ENCODE data around the gene EIF3B. TPM values are rescaled to one million over a fixed set of nuclear protein-coding genes. Genes with fewer than 3 reads are reported as not detected.

EIF3B gene
- total and polyA plus RNA-seq, 9 of the 15 experiments (the other 6 are each of a cell fraction or from before 2014, with no cell fraction given): 25.9 to 494 (median 357) TPM

DNA sequence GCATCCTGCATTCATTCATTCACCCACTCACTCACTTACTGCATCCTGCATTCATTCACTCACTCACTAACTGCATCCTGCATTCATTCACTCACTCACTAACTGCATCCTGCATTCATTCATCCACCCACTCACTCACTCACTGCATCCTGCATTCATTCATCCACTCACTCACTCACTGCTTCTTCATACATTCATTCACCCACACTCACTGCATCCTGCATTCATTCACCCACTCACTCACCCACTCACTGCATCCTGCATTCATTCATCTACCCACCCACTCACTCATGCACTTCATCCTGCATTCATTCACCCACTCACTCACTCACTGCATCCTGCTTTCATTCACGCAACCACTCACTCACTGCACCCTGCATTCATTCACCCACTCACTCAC lies 38.8 kb upstream of the EIF3B start:
- FAIRE-seq: no peak
- ChIA-PET CTCF (ENCODE audit: low intra/inter-chr PET ratio) (no interaction called here), POLR2A (no interaction called here)
- Histone ChIP-seq H3K9me1 (ENCODE audit: control insufficient read depth, insufficient read depth, low read length) (peaks cover 2% of the 10 kb centered on the region), H3K9ac (ENCODE audit: insufficient read depth in 1 of 2, low read depth in 2 of 2, low read length in 2 of 2) (no peak overlapping the region), H3K4me3 (no peak overlapping the region), H3K79me2 (ENCODE audit: control insufficient read depth, insufficient read depth, low read length) (peaks cover 30% of the 10 kb centered on the region), H3K4me2 (ENCODE audit: insufficient read depth, low read length) (no peak overlapping the region), H3K27me3 (ENCODE audit: control insufficient read depth in 2 of 2, insufficient read depth in 2 of 2, low read length in 2 of 2) (no peaks in the 10 kb centered on the region), H3K4me1 (replicated peaks in 1 of 2; ENCODE audit: control insufficient read depth in 2 of 2, insufficient read depth in 2 of 2, low read length in 2 of 2) (peaks cover 5 to 33% of the 10 kb centered on the region in 2 experiments; a peak in 3 of 5 replicates), H3K27ac (ENCODE audit: extremely low read depth, low read depth, low read length) (no peak overlapping the region), H4K20me1 (replicated peaks; ENCODE audit: control insufficient read depth, insufficient read depth, low read length) (no peaks in the 10 kb centered on the region), H2AFZ (ENCODE audit: low read depth, low read length) (no peak overlapping the region), H3K9me3 (replicated peaks; ENCODE audit: control insufficient read depth, insufficient read depth, low read depth, low read length) (no peaks in the 10 kb centered on the region), H3K36me3 (ENCODE audit: control insufficient read depth, insufficient read depth, low read length) (peaks cover 3% of the 10 kb centered on the region; the same call in 1 of the 3 replicates)
- no peak for ATAC-seq
- no peak for DNase-seq (ENCODE audit: extremely low read depth in 1 of 4, low spot score in 3 of 4)
- intact Hi-C loops (cut with micrococcal nuclease) (no loop called here), in situ Hi-C loops (cut with MboI) (no loop called here)
- BruUV-seq (replicated peaks): no TSS peak
- no peak for TF ChIP-seq SRF (CRISPR knock-in tag; IDR thresholded peaks at IDR 0.05)
- TF ChIP-seq ZNF24 (IDR thresholded peaks at IDR 0.05): peak; percentile 70
- WGBS (ENCODE audit: insufficient coverage, low coverage, missing lambda C conversion rate): 27% methylated on average over 1 of the region's 1 CpG

DNA sequence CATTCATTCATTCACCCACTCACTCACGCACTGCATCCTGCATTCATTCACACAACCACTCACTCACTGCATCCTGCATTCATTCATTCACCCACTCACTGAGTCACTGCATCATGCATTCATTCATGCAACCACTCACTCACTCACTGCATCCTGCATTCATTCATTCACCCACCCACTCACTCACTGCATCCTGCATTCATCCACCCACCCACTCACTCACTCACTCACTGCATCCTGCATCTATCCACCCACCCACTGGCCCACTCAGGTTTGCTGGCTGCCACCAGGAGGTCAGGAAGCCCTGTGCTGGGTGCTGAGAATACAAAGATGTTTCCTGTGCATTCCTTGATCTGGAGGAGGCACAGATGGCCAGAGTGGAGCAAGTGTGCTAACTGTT lies 38.0 kb upstream of the EIF3B start:
- Histone ChIP-seq H3K4me3 (no peak overlapping the region), H3K27me3 (ENCODE audit: control insufficient read depth in 2 of 2, insufficient read depth in 2 of 2, low read length in 2 of 2) (no peaks in the 10 kb centered on the region), H3K4me2 (ENCODE audit: insufficient read depth, low read length) (no peak overlapping the region), H3K4me1 (replicated peaks in 1 of 2; ENCODE audit: control insufficient read depth in 2 of 2, insufficient read depth in 2 of 2, low read length in 2 of 2) (peaks cover 5 to 29% of the 10 kb centered on the region in 2 experiments; a peak in 3 of 5 replicates), H3K9me3 (replicated peaks; ENCODE audit: control insufficient read depth, insufficient read depth, low read depth, low read length) (no peaks in the 10 kb centered on the region), H3K27ac (ENCODE audit: extremely low read depth, low read depth, low read length) (no peak overlapping the region), H3K79me2 (ENCODE audit: control insufficient read depth, insufficient read depth, low read length) (peaks cover 24% of the 10 kb centered on the region), H3K36me3 (ENCODE audit: control insufficient read depth, insufficient read depth, low read length) (peaks cover 3% of the 10 kb centered on the region; the same call in 1 of the 3 replicates), H3K9ac (ENCODE audit: insufficient read depth in 1 of 2, low read depth in 2 of 2, low read length in 2 of 2) (no peak overlapping the region), H2AFZ (ENCODE audit: low read depth, low read length) (no peak overlapping the region), H3K9me1 (ENCODE audit: control insufficient read depth, insufficient read depth, low read length) (peaks cover 2% of the 10 kb centered on the region), H4K20me1 (replicated peaks; ENCODE audit: control insufficient read depth, insufficient read depth, low read length) (no peaks in the 10 kb centered on the region)
- in situ Hi-C loops (cut with MboI) (no loop called here), intact Hi-C loops (cut with micrococcal nuclease) (no loop called here)
- TF ChIP-seq SIN3B (IDR thresholded peaks at IDR 0.05; ENCODE audit: low read depth) (no peak), EGR1 (conservative IDR thresholded peaks at IDR 0.05) (peak; percentile 35; the same call in 1 of the 2 replicates), TEAD4 (IDR thresholded peaks at IDR 0.05; ENCODE audit: low read length) (no peak), TEAD4 (CRISPR knock-in tag; IDR thresholded peaks at IDR 0.05; ENCODE audit: borderline replicate concordance) (0 out of 2 replicates have a peak, but pooled peaks have one; percentile 12)
- no peak for ATAC-seq
- 29% methylated on average over 1 of the region's 1 CpG for WGBS (ENCODE audit: insufficient coverage, low coverage, missing lambda C conversion rate)
- FAIRE-seq: no peak
- ChIA-PET POLR2A (no interaction called here), CTCF (ENCODE audit: low intra/inter-chr PET ratio) (no interaction called here)
- DNase-seq (ENCODE audit: extremely low read depth in 1 of 4, low spot score in 3 of 4): no peak
- no TSS peak for BruUV-seq (replicated peaks)

Measured in K562 (cell line).